Endodermal cell (in vitro differentiated cells): ENCODE data around the gene PTRH2. TPM values are rescaled to one million over a fixed set of nuclear protein-coding genes. Genes with fewer than 3 reads are reported as not detected.
A peak's percentile ranks its signal among the peaks of the same experiment; 100 is the strongest.

ENCODE experiments used
- DNase-seq: peaks from one replicate; pipeline ENCODE4 v3.0.0-alpha.2; 2017
- H3K27ac ChIP-seq: 2 replicates; pipeline ENCODE4 v1.5.1; 2013; ENCODE audit warnings: mild to moderate bottlenecking, low read depth, low read length, moderate library complexity
- H3K27me3 ChIP-seq: 2 replicates; pipeline ENCODE4 v1.6.1; 2013; ENCODE audit warnings: mild to moderate bottlenecking, low read length, moderate library complexity; ENCODE audit not compliant: insufficient read depth, control insufficient read depth, poor library complexity, severe bottlenecking
- H3K36me3 ChIP-seq: 2 replicates; pipeline ENCODE4 v1.7.0; 2013; ENCODE audit warnings: mild to moderate bottlenecking, low read length, moderate library complexity; ENCODE audit not compliant: control insufficient read depth, insufficient read depth
- H3K4me1 ChIP-seq: one replicate; pipeline ENCODE4 v1.7.0; 2013; ENCODE audit warnings: low read length; ENCODE audit not compliant: control insufficient read depth, insufficient read depth
- H3K4me3 ChIP-seq: 2 replicates; pipeline ENCODE4 v1.5.1; 2013; ENCODE audit warnings: mild to moderate bottlenecking, low read length, moderate library complexity
- H3K9ac ChIP-seq: 2 replicates; pipeline ENCODE4 v1.6.1; 2013; ENCODE audit warnings: mild to moderate bottlenecking, low read length, moderate library complexity; ENCODE audit not compliant: poor library complexity, severe bottlenecking; ENCODE audit errors: extremely low read depth
- H3K9me3 ChIP-seq: 2 replicates; pipeline ENCODE4 v1.6.1; 2013; ENCODE audit warnings: mild to moderate bottlenecking, low read length, moderate library complexity; ENCODE audit not compliant: control insufficient read depth
- H3K27ac Mint-ChIP-seq: 2 replicates; pipeline ENCODE4 v1.8.0; 2020; ENCODE audit warnings: mixed read lengths
- H3K27me3 Mint-ChIP-seq: 2 replicates; pipeline ENCODE4 v1.8.0; 2021; ENCODE audit warnings: mild to moderate bottlenecking, mixed read lengths; ENCODE audit not compliant: insufficient read depth
- H3K36me3 Mint-ChIP-seq: 2 replicates; pipeline ENCODE4 v1.8.0; 2020; ENCODE audit warnings: low read depth, mixed read lengths
- H3K4me1 Mint-ChIP-seq: 2 replicates; pipeline ENCODE4 v1.8.0; 2020; ENCODE audit warnings: mixed read lengths
- H3K4me3 Mint-ChIP-seq: 2 replicates; pipeline ENCODE4 v1.8.0; 2020; ENCODE audit warnings: mild to moderate bottlenecking, moderate library complexity, mixed read lengths
- H3K9me3 Mint-ChIP-seq: 2 replicates; pipeline ENCODE4 v1.8.0; 2020; ENCODE audit warnings: mild to moderate bottlenecking, mixed read lengths
- CTCF ChIP-seq: fragments of 200-600 bp; sonication (generic); conservative IDR thresholded peaks from 2 replicates; pipeline ENCODE4 v1.5.0; 2021; ENCODE audit warnings: antibody characterized with exemption, mild to moderate bottlenecking
- WGBS, 2 experiments: methylation state at CpG; one replicate each; pipeline versions ENCODE4 v1.1.5 to v1.1.7; 2013; ENCODE audit warnings: missing lambda C conversion rate in 2 of 2, mixed read lengths in 1 of 2; ENCODE audit not compliant: insufficient coverage in 1 of 2, insufficient read length in 1 of 2; 5-methylcytosine and 5-hydroxymethylcytosine counted together
- total RNA-seq, 2 donors: library from RNA; stranded (reverse); fragmentation: NEBNext Ultra II Directional in 1 of 2; extraction: Animal tissue kit (Norgen Biotek cat#: 25700) in 1 of 2; gene quantifications; 2 replicates in 1 of 2; 3 replicates in 1 of 2; pipeline ENCODE4 v1.2.1, GENCODE V29; 2021

Gene PTRH2
- total RNA-seq, 2 donors from 2014 or later, result 21.6 to 23.6 TPM

DNA sequence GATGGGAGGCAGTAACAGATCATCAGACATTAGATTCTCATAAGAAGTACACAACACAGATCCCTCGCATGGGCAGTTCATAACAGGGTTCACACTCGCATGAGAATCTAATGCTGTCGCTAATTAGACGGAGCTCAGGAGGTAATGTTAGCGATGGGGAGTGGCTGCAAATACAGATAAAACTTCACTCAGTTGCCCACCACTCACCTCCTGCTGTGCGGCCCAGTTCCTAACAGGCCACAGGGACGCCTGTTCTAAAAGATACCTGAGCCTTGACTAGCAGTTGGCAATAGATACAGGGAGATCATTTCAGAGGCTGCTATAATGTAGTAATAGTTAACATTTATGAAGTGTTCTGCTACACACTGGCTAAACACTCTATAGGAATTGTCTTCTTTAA, 4.9 kb downstream of the PTRH2 start:
- peaks cover 8% of the 10 kb centered on the region for H3K4me1 Mint-ChIP-seq
- no peak for TF ChIP-seq CTCF
- H3K36me3 Mint-ChIP-seq, result peaks cover 49% of the 10 kb centered on the region
- Histone ChIP-seq H3K9me3 (no peaks in the 10 kb centered on the region), H3K9ac (no peak overlapping the region), H3K4me1 (no peaks in the 10 kb centered on the region), H3K27ac (no peak overlapping the region), H3K36me3 (peaks cover 67% of the 10 kb centered on the region), H3K4me3 (peak overlapping the region; percentile 16), H3K27me3 (no peaks in the 10 kb centered on the region)
- 85 to 97% methylated on average over 6 to 7 of the region's 7 CpGs for WGBS, 2 experiments
- DNase-seq, result peak; percentile 48
- no peak overlapping the region for H3K4me3 Mint-ChIP-seq
- H3K27me3 Mint-ChIP-seq, result no peaks in the 10 kb centered on the region
- H3K9me3 Mint-ChIP-seq, result no peaks in the 10 kb centered on the region
- no peak overlapping the region for H3K27ac Mint-ChIP-seq

DNA sequence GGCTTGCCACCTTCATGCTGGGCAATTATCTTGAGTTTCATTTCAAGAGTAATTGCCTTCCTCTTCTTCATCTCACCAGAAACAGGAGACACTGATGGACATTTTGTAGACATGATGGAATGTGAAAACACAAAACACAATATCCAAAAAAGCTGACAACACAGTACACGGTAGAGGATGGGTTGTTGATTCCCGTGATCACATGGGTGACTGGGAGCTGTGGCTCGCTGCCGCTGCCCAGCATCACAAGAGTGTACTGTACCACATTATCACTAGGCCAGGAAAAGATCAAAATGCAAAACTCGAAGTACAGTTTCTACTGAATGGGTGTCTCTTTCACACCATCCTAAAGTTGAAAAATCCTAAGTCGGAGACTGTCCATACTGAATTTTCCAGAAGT, 7.4 kb downstream of the PTRH2 start:
- Mint-ChIP-seq H3K4me3 (no peak overlapping the region), H3K4me1 (peaks cover 2% of the 10 kb centered on the region), H3K9me3 (no peaks in the 10 kb centered on the region), H3K27me3 (no peaks in the 10 kb centered on the region), H3K36me3 (peaks cover 56% of the 10 kb centered on the region), H3K27ac (no peak overlapping the region)
- TF ChIP-seq CTCF, result no peak
- WGBS, 2 experiments, result 91 to 96% methylated on average over 6 of the region's 6 CpGs
- Histone ChIP-seq H3K36me3 (peaks cover 85% of the 10 kb centered on the region), H3K27ac (no peak overlapping the region), H3K9me3 (no peaks in the 10 kb centered on the region), H3K9ac (no peak overlapping the region), H3K4me3 (no peak overlapping the region), H3K4me1 (no peaks in the 10 kb centered on the region), H3K27me3 (no peaks in the 10 kb centered on the region)
- no peak for DNase-seq

- H3K9me3 Mint-ChIP-seq, result no peaks in the 10 kb centered on the region
- 94 to 95% methylated on average over 7 of the region's 7 CpGs for WGBS, 2 experiments
- no peaks in the 10 kb centered on the region for H3K9me3 ChIP-seq
- H3K27ac Mint-ChIP-seq, result no peak overlapping the region
- no peak overlapping the region for H3K4me3 Mint-ChIP-seq
- H3K4me1 ChIP-seq, result no peaks in the 10 kb centered on the region
- no peaks in the 10 kb centered on the region for H3K27me3 ChIP-seq
- no peak overlapping the region for H3K27ac ChIP-seq
- H3K9ac ChIP-seq, result no peak overlapping the region
- no peak for TF ChIP-seq CTCF
- H3K36me3 Mint-ChIP-seq, result peaks cover 59% of the 10 kb centered on the region
- DNase-seq, result no peak
- H3K4me3 ChIP-seq, result no peak overlapping the region
- peaks cover 86% of the 10 kb centered on the region for H3K36me3 ChIP-seq
- no peaks in the 10 kb centered on the region for H3K27me3 Mint-ChIP-seq
- peaks cover 2% of the 10 kb centered on the region for H3K4me1 Mint-ChIP-seq
Measured at GRCh38 chr17:59699218-59699617, 8.0 kb downstream of the PTRH2 start.
